ENCODE measurements around the gene MCF2L2.

Gene MCF2L2

GRCh38 chr3:183318877-183319276, 109.5 kb downstream of the MCF2L2 start:
- no peak for DNase-seq

GRCh38 chr3:183317886-183318865, 110.2 kb downstream of the MCF2L2 start:
- DNase-seq = no peak

- no peak for DNase-seq
Measured at GRCh38 chr3:183317271-183317670, 111.1 kb downstream of the MCF2L2 start.

GRCh38 chr3:183315739-183316138, 112.7 kb downstream of the MCF2L2 start:
- no peak for DNase-seq

GRCh38 chr3:183313764-183314163, 114.7 kb downstream of the MCF2L2 start:
- no peak for DNase-seq

GRCh38 chr3:183313351-183313750, 115.1 kb downstream of the MCF2L2 start:
- DNase-seq = no peak

GRCh38 chr3:183312433-183312832, 116.0 kb downstream of the MCF2L2 start:
- no peak for DNase-seq

GRCh38 chr3:183310936-183311335, 117.5 kb downstream of the MCF2L2 start:
- no peak for DNase-seq

GRCh38 chr3:183309276-183309675, 119.1 kb downstream of the MCF2L2 start:
- no peak for DNase-seq

GRCh38 chr3:183308751-183309150, 119.7 kb downstream of the MCF2L2 start:
- DNase-seq = no peak

GRCh38 chr3:183307749-183308148, 120.7 kb downstream of the MCF2L2 start:
- no peak for DNase-seq

GRCh38 chr3:183306798-183307671, 121.4 kb downstream of the MCF2L2 start:
- DNase-seq = no peak

GRCh38 chr3:183303690-183304089, 124.7 kb downstream of the MCF2L2 start:
- no peak for DNase-seq

- DNase-seq = no peak
Measured at GRCh38 chr3:183301937-183302580, 126.4 kb downstream of the MCF2L2 start.

GRCh38 chr3:183300996-183301562, 127.3 kb downstream of the MCF2L2 start:
- no peak for DNase-seq

GRCh38 chr3:183299976-183300375, 128.4 kb downstream of the MCF2L2 start:
- DNase-seq = no peak

GRCh38 chr3:183298701-183299153, 129.7 kb downstream of the MCF2L2 start:
- peak; percentile 75 for DNase-seq

- DNase-seq = no peak
Measured at GRCh38 chr3:183296944-183297343, 131.5 kb downstream of the MCF2L2 start.

- no peak for DNase-seq
Measured at GRCh38 chr3:183295211-183295610, 133.2 kb downstream of the MCF2L2 start.

GRCh38 chr3:183293966-183294365, 134.5 kb downstream of the MCF2L2 start:
- DNase-seq = no peak

- DNase-seq = no peak
Measured at GRCh38 chr3:183291497-183292031, 136.9 kb downstream of the MCF2L2 start.

GRCh38 chr3:183290216-183290615, 138.2 kb downstream of the MCF2L2 start:
- DNase-seq = no peak

All from right forelimb (tissue), 1 donor.